GM12864 (cell line): ENCODE measurements around the gene HES1.

Source experiments
- DNase-seq: peaks from one replicate; pipeline ENCODE4 v3.0.0-alpha.2; 2011; ENCODE audit warnings: low read depth
- H3K4me3 ChIP-seq: 2 replicates; pipeline ENCODE4 v1.5.1; 2011; ENCODE audit warnings: mild to moderate bottlenecking, low read depth, low read length, control low read depth
- CTCF ChIP-seq: IDR thresholded peaks from 2 replicates; pipeline ENCODE4 v1.5.1; 2011; ENCODE audit warnings: low read depth, mild to moderate bottlenecking, moderate library complexity, low read length, control low read depth, inconsistent platforms; ENCODE audit errors: missing control alignments

The HES1 gene

GRCh38 chr3:194162817-194163584 lies 27.1 kb downstream of the HES1 start:
- no peak for TF ChIP-seq CTCF
- H3K4me3 ChIP-seq, result no peak overlapping the region
- DNase-seq, result no peak

GRCh38 chr3:194163697-194164096 lies 27.7 kb downstream of the HES1 start:
- no peak for DNase-seq
- no peak overlapping the region for H3K4me3 ChIP-seq
- TF ChIP-seq CTCF, result no peak

DNA sequence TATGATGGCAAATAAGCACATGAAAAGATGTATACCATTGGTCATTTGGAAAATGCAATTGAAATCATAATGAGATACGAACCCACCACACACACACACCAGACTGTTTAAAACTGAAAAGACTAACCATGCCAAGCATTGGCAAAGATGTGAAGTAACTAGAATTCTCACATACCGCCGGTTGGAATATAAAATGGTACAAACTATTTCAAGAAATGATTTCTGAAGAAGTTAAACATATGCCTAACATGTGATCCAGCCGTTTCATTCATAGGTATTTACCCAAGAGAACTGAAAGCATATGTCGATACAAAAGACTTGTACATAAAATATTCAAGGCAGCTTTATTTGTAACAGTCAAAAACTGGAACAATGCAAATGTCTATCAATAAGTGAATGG lies 28.9 kb downstream of the HES1 start:
- DNase-seq, result no peak
- TF ChIP-seq CTCF, result no peak
- no peak overlapping the region for H3K4me3 ChIP-seq

- no peak for DNase-seq
- no peak overlapping the region for H3K4me3 ChIP-seq
- no peak for TF ChIP-seq CTCF
Measured at GRCh38 chr3:194165271-194166018, 29.5 kb downstream of the HES1 start.

GRCh38 chr3:194166682-194167479 lies 30.9 kb downstream of the HES1 start:
- no peak for DNase-seq
- no peak overlapping the region for H3K4me3 ChIP-seq
- TF ChIP-seq CTCF, result no peak

- no peak for TF ChIP-seq CTCF
- no peak for DNase-seq
- H3K4me3 ChIP-seq, result no peak overlapping the region
Measured at GRCh38 chr3:194167480-194168282, 31.7 kb downstream of the HES1 start.
